HL-60 (cell line): Measurements from ENCODE around the gene BIRC5.

ENCODE experiments used
- POLR2AphosphoS5 ChIP-seq: IDR thresholded peaks from 2 replicates; pipeline ENCODE4 v1.6.1; 2012; ENCODE audit warnings: low read depth
- TF ChIP-seq, protein P1 (sequence below): IDR thresholded peaks from one replicate; pipeline ENCODE4 v1.5.1; 2011; ENCODE audit warnings: low read length, control low read depth, inconsistent platforms; ENCODE audit not compliant: insufficient read depth
- TF ChIP-seq, protein P2 (sequence below): IDR thresholded peaks from 2 replicates; pipeline ENCODE4 v1.6.1; 2012; ENCODE audit warnings: low read depth; ENCODE audit not compliant: insufficient replicate concordance

- TF ChIP-seq, protein P1, sequence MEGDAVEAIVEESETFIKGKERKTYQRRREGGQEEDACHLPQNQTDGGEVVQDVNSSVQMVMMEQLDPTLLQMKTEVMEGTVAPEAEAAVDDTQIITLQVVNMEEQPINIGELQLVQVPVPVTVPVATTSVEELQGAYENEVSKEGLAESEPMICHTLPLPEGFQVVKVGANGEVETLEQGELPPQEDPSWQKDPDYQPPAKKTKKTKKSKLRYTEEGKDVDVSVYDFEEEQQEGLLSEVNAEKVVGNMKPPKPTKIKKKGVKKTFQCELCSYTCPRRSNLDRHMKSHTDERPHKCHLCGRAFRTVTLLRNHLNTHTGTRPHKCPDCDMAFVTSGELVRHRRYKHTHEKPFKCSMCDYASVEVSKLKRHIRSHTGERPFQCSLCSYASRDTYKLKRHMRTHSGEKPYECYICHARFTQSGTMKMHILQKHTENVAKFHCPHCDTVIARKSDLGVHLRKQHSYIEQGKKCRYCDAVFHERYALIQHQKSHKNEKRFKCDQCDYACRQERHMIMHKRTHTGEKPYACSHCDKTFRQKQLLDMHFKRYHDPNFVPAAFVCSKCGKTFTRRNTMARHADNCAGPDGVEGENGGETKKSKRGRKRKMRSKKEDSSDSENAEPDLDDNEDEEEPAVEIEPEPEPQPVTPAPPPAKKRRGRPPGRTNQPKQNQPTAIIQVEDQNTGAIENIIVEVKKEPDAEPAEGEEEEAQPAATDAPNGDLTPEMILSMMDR, result no peak
- TF ChIP-seq POLR2AphosphoS5, result peak; percentile 94
- TF ChIP-seq, protein P2, sequence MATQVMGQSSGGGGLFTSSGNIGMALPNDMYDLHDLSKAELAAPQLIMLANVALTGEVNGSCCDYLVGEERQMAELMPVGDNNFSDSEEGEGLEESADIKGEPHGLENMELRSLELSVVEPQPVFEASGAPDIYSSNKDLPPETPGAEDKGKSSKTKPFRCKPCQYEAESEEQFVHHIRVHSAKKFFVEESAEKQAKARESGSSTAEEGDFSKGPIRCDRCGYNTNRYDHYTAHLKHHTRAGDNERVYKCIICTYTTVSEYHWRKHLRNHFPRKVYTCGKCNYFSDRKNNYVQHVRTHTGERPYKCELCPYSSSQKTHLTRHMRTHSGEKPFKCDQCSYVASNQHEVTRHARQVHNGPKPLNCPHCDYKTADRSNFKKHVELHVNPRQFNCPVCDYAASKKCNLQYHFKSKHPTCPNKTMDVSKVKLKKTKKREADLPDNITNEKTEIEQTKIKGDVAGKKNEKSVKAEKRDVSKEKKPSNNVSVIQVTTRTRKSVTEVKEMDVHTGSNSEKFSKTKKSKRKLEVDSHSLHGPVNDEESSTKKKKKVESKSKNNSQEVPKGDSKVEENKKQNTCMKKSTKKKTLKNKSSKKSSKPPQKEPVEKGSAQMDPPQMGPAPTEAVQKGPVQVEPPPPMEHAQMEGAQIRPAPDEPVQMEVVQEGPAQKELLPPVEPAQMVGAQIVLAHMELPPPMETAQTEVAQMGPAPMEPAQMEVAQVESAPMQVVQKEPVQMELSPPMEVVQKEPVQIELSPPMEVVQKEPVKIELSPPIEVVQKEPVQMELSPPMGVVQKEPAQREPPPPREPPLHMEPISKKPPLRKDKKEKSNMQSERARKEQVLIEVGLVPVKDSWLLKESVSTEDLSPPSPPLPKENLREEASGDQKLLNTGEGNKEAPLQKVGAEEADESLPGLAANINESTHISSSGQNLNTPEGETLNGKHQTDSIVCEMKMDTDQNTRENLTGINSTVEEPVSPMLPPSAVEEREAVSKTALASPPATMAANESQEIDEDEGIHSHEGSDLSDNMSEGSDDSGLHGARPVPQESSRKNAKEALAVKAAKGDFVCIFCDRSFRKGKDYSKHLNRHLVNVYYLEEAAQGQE, result no peak
Measured at GRCh38 chr17:78186692-78187595, 27.1 kb upstream of the BIRC5 start, which contains the start of the genes AFMID and TK1.
